B cell (primary cell): ENCODE measurements around the gene FUOM. TPM values are rescaled to one million over a fixed set of nuclear protein-coding genes. Genes with fewer than 3 reads are reported as not detected.

ENCODE experiments used
- ATAC-seq: fragments of 200-7000 bp; cut with Tn5 transposase; one replicate; pipeline ENCODE4 v1.10.0; 2021; ENCODE audit warnings: low read depth, mild to moderate bottlenecking, moderate number of reproducible peaks, moderate library complexity
- CTCF ChIA-PET: fragments of 350-600 bp; sonication (Branson Sonifier 250); formaldehyde crosslinking; loops from one replicate; lab custom pipeline; 2021; ENCODE audit warnings: antibody characterized with exemption, inconsistent platforms; lab: Charles Lee
- POLR2A ChIA-PET: fragments of 350-600 bp; sonication (Branson Sonifier 250); formaldehyde crosslinking; loops from one replicate; lab custom pipeline; 2021; ENCODE audit warnings: antibody characterized with exemption; lab: Charles Lee
- DNase-seq: peaks from one replicate; pipeline ENCODE4 v3.0.0; 2013
- H2AFZ ChIP-seq: 2 replicates; pipeline ENCODE4 v1.6.1; 2012; ENCODE audit warnings: mild to moderate bottlenecking, low read depth, low read length; ENCODE audit not compliant: insufficient read depth, poor library complexity, severe bottlenecking
- H3K27ac ChIP-seq, 2 donors: 1 replicate in 1 of 2; 2 replicates in 1 of 2; pipeline ENCODE4 v1.5.1; 2012 to 2013; ENCODE audit warnings: low read length in 2 of 2, mild to moderate bottlenecking in 2 of 2, moderate library complexity in 1 of 2
- H3K27me3 ChIP-seq, 4 experiments: fragments of 200-600 bp in 1 of 4; sonication (generic) in 1 of 4; replicated peaks in 1 of 4; 1 replicate in 2 of 4; 2 replicates in 2 of 4; pipeline versions ENCODE4 v1.6.1 to v1.7.0; 2013 to 2016; ENCODE audit warnings: low read length in 3 of 4, mild to moderate bottlenecking in 2 of 4, mixed read lengths in 1 of 4, moderate library complexity in 1 of 4; ENCODE audit not compliant: insufficient read depth in 4 of 4, control insufficient read depth in 3 of 4; ENCODE audit errors: control extremely low read depth in 1 of 4
- H3K36me3 ChIP-seq, 2 experiments: replicated peaks in 1 of 2; 1 replicate in 1 of 2; 2 replicates in 1 of 2; pipeline versions ENCODE4 v1.6.1 to v1.7.1; 2013; ENCODE audit warnings: low read length in 1 of 2; ENCODE audit not compliant: insufficient read depth in 2 of 2, control insufficient read depth in 1 of 2; ENCODE audit errors: control extremely low read depth in 1 of 2, extremely low read depth in 1 of 2
- H3K4me1 ChIP-seq, 2 donors: fragments of 200-600 bp in 1 of 2; sonication (generic) in 1 of 2; 1 replicate in 1 of 2; 2 replicates in 1 of 2; pipeline versions ENCODE4 v1.5.1 to v1.6.1; 2013 to 2017; ENCODE audit warnings: low read length in 2 of 2; ENCODE audit not compliant: control insufficient read depth in 2 of 2, insufficient read depth in 2 of 2
- H3K4me2 ChIP-seq: replicated peaks from 2 replicates; pipeline ENCODE3; 2012; ENCODE audit warnings: mild to moderate bottlenecking, low read depth, low read length; ENCODE audit not compliant: poor library complexity, severe bottlenecking
- H3K4me3 ChIP-seq, 5 experiments: fragments of 200-600 bp in 1 of 5; sonication (generic) in 1 of 5; 1 replicate in 3 of 5; 2 replicates in 2 of 5; pipeline versions ENCODE4 v1.5.1 to v1.7.0; 2011 to 2016; ENCODE audit warnings: low read length in 4 of 5, mild to moderate bottlenecking in 4 of 5, low read depth in 2 of 5, control low read depth in 1 of 5, moderate library complexity in 1 of 5; ENCODE audit not compliant: insufficient read depth in 1 of 5; ENCODE audit errors: control extremely low read depth in 1 of 5, extremely low read depth in 1 of 5
- H3K79me2 ChIP-seq: fragments of 200-600 bp; sonication (generic); one replicate; pipeline ENCODE4 v1.6.0; 2016; ENCODE audit warnings: low read length; ENCODE audit not compliant: control insufficient read depth, insufficient read depth
- H3K9ac ChIP-seq: fragments of 200-600 bp; sonication (generic); 2 replicates; pipeline ENCODE4 v1.6.1; 2017; ENCODE audit warnings: mild to moderate bottlenecking, low read length, moderate library complexity
- H3K9me3 ChIP-seq, 3 donors: one replicate each; pipeline versions ENCODE4 v1.6.1 to v1.7.1; 2013; ENCODE audit warnings: low read length in 2 of 3; ENCODE audit not compliant: control insufficient read depth in 2 of 3, insufficient read depth in 1 of 3; ENCODE audit errors: control extremely low read depth in 1 of 3
- H4K20me1 ChIP-seq: 2 replicates; pipeline ENCODE4 v1.6.0; 2012; ENCODE audit warnings: mild to moderate bottlenecking, low read length; ENCODE audit not compliant: insufficient read depth, control insufficient read depth, poor library complexity, severe bottlenecking
- H3K27ac Mint-ChIP-seq: one replicate; pipeline ENCODE4 v1.8.0; 2021; ENCODE audit warnings: mixed read lengths
- H3K27me3 Mint-ChIP-seq: one replicate; pipeline ENCODE4 v1.8.0; 2021; ENCODE audit warnings: mixed read lengths
- H3K4me1 Mint-ChIP-seq: one replicate; pipeline ENCODE4 v1.8.0; 2021; ENCODE audit warnings: mixed read lengths
- H3K4me3 Mint-ChIP-seq: one replicate; pipeline ENCODE4 v1.8.0; 2021; ENCODE audit warnings: mixed read lengths
- H3K9me3 Mint-ChIP-seq: one replicate; pipeline ENCODE4 v1.8.0; 2022; ENCODE audit warnings: mixed read lengths; ENCODE audit not compliant: insufficient read depth
- CTCF ChIP-seq: fragments of 200-600 bp; IDR thresholded peaks from one replicate; pipeline ENCODE4 v1.8.0; 2022; ENCODE audit warnings: antibody characterized with exemption, mild to moderate bottlenecking
- EZH2 ChIP-seq: IDR thresholded peaks from 2 replicates; pipeline ENCODE4 v1.6.1; 2012; ENCODE audit warnings: borderline replicate concordance, low read depth, mild to moderate bottlenecking, moderate library complexity, low read length; ENCODE audit not compliant: insufficient read depth, poor library complexity, severe bottlenecking
- WGBS: methylation state at CpG from one replicate; pipeline ENCODE4 v1.1.5; 2013; ENCODE audit warnings: missing lambda C conversion rate; ENCODE audit not compliant: insufficient coverage; 5-methylcytosine and 5-hydroxymethylcytosine counted together
- intact Hi-C: fragments of 100-400 bp; cut with micrococcal nuclease; formaldehyde crosslinking; loops from one replicate; pipeline ENCODE4 v1.10.0; 2022
- polyA plus RNA-seq: library from polyadenylated mRNA; depleted of rRNA; stranded (reverse); fragments of >200 nt; gene quantifications from 2 replicates; pipeline ENCODE4 v1.2.3, GENCODE V29; 2012
- total RNA-seq, 2 donors: library from RNA; stranded (reverse); fragments of 120-200 nt in 1 of 2; gene quantifications; 1 replicate in 1 of 2; 2 replicates in 1 of 2; pipeline versions ENCODE4 v1.2.3 to v1.2.4, GENCODE V29; 2013 to 2022

Gene FUOM
- total and polyA plus RNA-seq, 2 donors (not counting 1 experiment from before 2014, with no cell fraction given): 23.8 to 30.7 TPM

- H3K27ac ChIP-seq: no peak overlapping the region
- WGBS: 8% methylated on average over 50 of the region's 51 CpGs
- peaks cover 5% of the 10 kb centered on the region for H3K9me3 Mint-ChIP-seq
- peak overlapping the region; percentile 71 for H3K4me3 Mint-ChIP-seq
- no peaks in the 10 kb centered on the region for H3K36me3 ChIP-seq
- ATAC-seq (peak; percentile 92), DNase-seq (peak; percentile 77)
- no peaks in the 10 kb centered on the region for H4K20me1 ChIP-seq
- H3K4me3 ChIP-seq: peak overlapping the region in 4 of 5 experiments; percentile 18 to 44 (median 28)
- peaks cover 0 to 14% (median 7%) of the 10 kb centered on the region in 4 experiments for H3K27me3 ChIP-seq
- H3K4me2 ChIP-seq: peak overlapping the region; percentile 87
- H2AFZ ChIP-seq: peak overlapping the region; percentile 71
- ChIA-PET CTCF (interaction anchor here (0.6 to 3.4 kb wide), 5 partner anchors 9 to 175 kb away, joined by 3 to 11 read pairs (median 4); no protein-coding TSS in a partner anchor), POLR2A (no interaction called here)
- intact Hi-C loops: loop anchor here (2.0 kb wide), 1 partner anchor 414 kb away; no protein-coding TSS in a partner anchor
- H3K4me1 Mint-ChIP-seq: peaks cover 18% of the 10 kb centered on the region
- peak overlapping the region; percentile 54 for H3K9ac ChIP-seq
- peaks cover 9 to 15% of the 10 kb centered on the region in 2 donors for H3K4me1 ChIP-seq
- H3K79me2 ChIP-seq: no peaks in the 10 kb centered on the region
- peaks cover 24% of the 10 kb centered on the region for H3K27me3 Mint-ChIP-seq
- peaks cover 0 to 20% (median 0%) of the 10 kb centered on the region in 3 donors for H3K9me3 ChIP-seq
- H3K27ac Mint-ChIP-seq: no peak overlapping the region
- no peak for TF ChIP-seq EZH2
- TF ChIP-seq CTCF: peak; percentile 92
Measured at GRCh38 chr10:133318494-133319127, 39.2 kb downstream of the FUOM start.

- no peak overlapping the region for H2AFZ ChIP-seq
- H3K4me2 ChIP-seq: no peak overlapping the region
- no peak for TF ChIP-seq CTCF
- TF ChIP-seq EZH2: no peak
- ATAC-seq (no peak), DNase-seq (no peak)
- H3K27ac ChIP-seq: no peak overlapping the region
- H4K20me1 ChIP-seq: no peaks in the 10 kb centered on the region
- peaks cover 0 to 9% of the 10 kb centered on the region in 2 experiments for H3K36me3 ChIP-seq
- H3K4me1 ChIP-seq: peaks cover 9 to 15% of the 10 kb centered on the region in 2 donors
- CTCF ChIA-PET: interaction anchor here (0.8 to 4.2 kb wide), 2 partner anchors 12 to 169 kb away, joined by 3 to 21 read pairs; no protein-coding TSS in a partner anchor
- WGBS: no CpG with 5 or more reads among the region's 7 CpGs
- peaks cover 16% of the 10 kb centered on the region for H3K27me3 Mint-ChIP-seq
- peaks cover 18% of the 10 kb centered on the region for H3K4me1 Mint-ChIP-seq
- H3K79me2 ChIP-seq: no peaks in the 10 kb centered on the region
- H3K4me3 ChIP-seq: no peak overlapping the region
- POLR2A ChIA-PET: no interaction called here
- no peak overlapping the region for H3K27ac Mint-ChIP-seq
- peaks cover 5% of the 10 kb centered on the region for H3K9me3 Mint-ChIP-seq
- intact Hi-C loops: no loop called here
- H3K9me3 ChIP-seq: peaks cover 0 to 20% (median 0%) of the 10 kb centered on the region in 3 donors
- H3K27me3 ChIP-seq: peaks cover 0 to 14% (median 5%) of the 10 kb centered on the region in 4 experiments
- H3K9ac ChIP-seq: no peak overlapping the region
- no peak overlapping the region for H3K4me3 Mint-ChIP-seq
Measured at GRCh38 chr10:133316732-133317131, 41.1 kb downstream of the FUOM start.
